Neural cell (in vitro differentiated cells): ENCODE data around the gene IDI2.

Source experiments
- EZH2 ChIP-seq: fragments of 200-600, 300-800 bp; shearing (Covaris generic), sonication (generic); IDR thresholded peaks from 2 replicates; pipeline ENCODE4 v1.6.1; 2014; ENCODE audit warnings: antibody characterized with exemption, low read length, borderline replicate concordance, mild to moderate bottlenecking; ENCODE audit not compliant: insufficient read depth, poor library complexity, severe bottlenecking
- TF ChIP-seq, protein P1 (sequence below): fragments of 450-650 bp; IDR thresholded peaks from 2 replicates; pipeline ENCODE4 v1.5.1; 2014; ENCODE audit warnings: antibody characterized with exemption, mild to moderate bottlenecking, moderate library complexity; ENCODE audit not compliant: poor library complexity, severe bottlenecking

DNA sequence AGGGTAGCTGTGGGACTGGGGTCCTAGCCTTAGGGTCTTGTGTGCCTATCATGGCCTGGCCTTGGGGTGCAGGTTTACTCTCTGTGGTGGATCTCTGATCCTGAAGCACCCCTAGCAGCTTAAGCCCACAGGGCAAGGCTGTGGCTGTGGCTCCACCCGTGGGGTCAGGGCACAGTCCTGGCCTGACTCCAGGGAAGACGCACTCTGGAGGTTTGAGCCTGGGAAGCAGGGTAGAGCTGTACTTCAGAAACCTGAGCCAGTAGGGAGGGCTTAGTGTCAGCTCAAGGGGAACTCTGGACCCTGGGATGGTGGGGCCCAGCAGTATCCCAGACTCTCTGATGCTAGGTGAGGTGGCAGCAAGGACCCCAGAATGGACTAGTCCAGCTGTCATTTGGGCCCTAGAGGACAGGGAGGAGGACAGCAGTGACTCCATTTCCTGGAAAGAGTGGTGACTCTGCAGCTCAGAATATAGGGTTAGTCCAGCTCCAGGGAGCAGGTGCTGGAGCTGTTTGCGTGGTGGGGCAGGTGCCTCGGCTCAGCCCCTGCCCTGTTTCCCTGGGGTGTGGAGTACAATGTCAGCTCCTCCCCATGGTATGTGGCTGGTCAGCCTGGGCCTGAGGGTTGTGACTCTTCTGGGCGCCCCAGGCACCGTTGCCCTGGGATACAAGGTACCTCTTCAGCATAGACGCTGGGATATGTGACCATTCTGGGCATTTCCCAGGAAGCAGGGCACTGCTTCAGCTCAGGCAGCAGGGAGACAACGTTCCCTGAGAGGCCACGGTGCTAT is 21.6 kb downstream of the IDI2 start:
- TF ChIP-seq, protein P1, sequence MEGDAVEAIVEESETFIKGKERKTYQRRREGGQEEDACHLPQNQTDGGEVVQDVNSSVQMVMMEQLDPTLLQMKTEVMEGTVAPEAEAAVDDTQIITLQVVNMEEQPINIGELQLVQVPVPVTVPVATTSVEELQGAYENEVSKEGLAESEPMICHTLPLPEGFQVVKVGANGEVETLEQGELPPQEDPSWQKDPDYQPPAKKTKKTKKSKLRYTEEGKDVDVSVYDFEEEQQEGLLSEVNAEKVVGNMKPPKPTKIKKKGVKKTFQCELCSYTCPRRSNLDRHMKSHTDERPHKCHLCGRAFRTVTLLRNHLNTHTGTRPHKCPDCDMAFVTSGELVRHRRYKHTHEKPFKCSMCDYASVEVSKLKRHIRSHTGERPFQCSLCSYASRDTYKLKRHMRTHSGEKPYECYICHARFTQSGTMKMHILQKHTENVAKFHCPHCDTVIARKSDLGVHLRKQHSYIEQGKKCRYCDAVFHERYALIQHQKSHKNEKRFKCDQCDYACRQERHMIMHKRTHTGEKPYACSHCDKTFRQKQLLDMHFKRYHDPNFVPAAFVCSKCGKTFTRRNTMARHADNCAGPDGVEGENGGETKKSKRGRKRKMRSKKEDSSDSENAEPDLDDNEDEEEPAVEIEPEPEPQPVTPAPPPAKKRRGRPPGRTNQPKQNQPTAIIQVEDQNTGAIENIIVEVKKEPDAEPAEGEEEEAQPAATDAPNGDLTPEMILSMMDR: no peak
- no peak for TF ChIP-seq EZH2
